Kidney tubule cell (primary cell): ENCODE measurements around the gene CMYA5.

ENCODE experiments used
- DNase-seq: peaks from one replicate; pipeline ENCODE4 v3.0.0-alpha.2; 2018; ENCODE audit warnings: low spot score

The CMYA5 gene

DNA sequence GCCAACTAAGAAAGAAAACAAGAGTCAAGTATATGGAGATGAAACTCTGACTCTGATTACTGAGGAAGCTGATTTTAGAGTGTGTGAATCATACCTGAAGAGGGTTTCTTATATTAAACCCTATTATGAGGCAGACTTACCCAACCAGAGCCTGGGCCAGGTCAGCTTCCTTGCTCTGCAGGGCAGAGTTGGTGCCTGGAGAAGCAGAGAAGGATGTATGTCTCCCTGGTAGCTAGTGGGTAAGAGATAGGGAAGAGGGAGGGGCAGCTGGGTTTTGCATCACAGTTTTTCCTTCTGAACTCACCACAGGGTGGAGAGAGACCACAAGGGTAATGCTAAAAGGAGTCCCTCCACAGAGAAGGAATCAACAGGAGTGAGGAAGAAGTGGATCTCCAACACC lies 104.1 kb downstream of the CMYA5 start:
- DNase-seq, result peak; percentile 59

DNA sequence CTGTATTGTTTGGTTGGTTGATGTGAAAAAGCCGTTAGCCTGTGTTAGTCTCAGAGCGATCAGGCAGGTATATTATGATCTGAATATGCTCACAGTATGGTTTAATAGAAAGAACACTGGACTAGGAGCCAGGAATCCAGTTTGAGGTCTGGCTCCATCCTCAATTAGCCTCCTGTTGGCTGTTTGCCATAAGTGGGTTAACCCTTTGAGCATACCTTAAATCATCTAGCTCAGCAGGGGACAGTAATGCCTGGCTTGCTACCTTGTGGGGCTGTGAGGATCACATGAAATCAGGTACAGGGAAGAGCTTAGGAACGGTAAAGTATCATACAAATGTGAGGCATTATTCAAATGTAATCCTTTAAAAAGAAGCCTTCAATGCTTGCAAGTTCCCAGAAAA lies 104.7 kb downstream of the CMYA5 start:
- DNase-seq, result no peak

DNA sequence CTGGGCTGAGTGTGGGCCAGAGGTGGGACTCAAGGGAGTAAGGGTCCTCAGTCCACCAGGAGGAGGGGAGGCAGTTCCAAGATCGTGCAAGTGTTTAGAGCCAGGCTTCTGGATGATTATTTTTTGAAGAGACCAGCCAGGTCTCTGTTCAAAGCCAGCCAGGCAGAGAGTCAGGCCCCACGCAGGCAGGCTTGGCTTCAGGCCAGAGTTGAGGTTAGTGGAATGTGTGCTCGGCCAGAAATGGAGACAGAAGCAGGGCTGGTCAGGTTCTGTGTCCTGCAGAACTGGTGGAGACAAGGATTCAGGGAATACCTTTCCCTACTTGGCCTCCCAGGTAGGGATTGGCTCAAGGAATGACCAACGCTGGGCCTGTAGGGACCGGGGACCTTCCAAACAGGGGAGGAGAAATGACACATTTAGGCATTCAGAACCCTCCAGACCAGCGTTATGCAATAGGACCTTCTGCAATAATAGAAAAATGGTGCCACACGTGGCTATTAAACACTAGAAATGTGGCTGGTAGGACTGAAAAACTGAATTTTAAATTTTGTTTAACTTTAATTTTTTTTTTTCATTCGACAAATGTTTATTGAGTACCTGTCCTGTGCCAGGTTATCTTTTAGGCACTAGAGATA lies 106.2 kb downstream of the CMYA5 start:
- DNase-seq, result peak; percentile 80

DNA sequence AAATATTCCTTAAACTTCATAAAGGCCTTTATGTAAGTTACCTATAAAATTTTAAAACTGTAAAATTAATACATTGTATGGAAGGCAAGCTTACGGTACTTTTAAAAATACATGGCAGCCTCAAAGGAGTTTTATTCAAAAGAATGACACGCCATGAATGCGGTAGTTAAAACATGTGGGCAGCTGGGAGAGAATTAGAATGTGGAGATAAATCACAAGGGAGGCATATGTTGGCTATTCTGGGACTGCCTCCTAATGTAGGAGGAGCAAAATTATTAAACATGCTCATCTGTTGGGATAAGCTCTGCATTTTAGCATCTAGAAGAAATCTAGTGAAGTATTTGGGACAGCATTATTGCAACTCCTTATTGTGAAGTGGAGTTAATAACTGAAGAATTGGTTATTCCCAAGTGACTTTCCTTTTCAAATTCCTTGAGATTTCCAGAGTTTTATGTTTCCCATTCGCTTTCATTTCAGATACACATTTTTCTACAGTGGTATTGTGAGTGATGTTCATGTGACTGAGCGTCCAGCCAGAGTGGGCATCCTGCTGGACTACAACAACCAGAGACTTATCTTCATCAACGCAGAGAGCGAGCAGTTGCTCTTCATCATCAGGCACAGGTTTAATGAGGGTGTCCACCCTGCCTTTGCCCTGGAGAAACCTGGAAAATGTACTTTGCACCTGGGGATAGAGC lies 109.4 kb downstream of the CMYA5 start:
- DNase-seq, result no peak

DNA sequence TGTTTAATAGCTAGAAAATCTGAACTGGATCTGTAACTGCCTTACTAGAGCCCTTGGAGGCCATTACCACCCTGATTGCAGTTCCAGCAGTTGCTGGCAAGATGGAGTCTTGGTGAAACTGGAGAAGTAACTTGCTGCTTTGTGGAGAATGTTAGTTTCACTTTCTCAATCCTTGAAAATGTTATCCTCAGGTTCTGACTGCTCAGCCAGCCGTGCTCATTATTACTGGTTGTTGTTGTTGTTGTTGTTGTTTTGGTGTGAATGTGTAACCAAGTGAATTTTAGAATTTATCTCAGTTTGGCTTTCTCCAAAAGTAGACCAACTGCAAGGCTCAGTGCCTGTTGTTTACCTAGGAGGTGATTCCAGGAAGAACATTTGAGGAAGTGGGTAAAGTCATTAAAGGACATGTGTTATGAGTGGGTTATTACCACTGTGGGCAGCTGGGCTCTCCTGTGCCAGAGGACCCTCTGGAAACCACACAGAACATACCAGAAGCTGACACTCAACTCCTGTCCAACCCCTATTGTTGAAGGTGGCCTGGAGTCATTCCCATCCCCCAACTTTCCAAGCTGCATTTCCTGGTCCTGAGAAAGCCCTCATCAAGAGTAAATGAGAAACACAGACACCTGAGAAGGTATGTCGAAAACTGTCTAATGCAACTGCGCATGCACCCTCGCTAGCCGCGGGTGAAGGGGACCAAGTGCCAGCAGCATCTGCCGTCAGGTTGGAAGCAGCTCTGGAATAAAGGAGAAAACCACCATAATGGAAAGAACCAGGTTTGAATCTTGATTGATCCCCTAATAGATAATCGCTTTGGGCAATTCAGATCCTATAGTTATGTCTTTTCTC lies 111.6 kb downstream of the CMYA5 start:
- peak; percentile 30 for DNase-seq

DNA sequence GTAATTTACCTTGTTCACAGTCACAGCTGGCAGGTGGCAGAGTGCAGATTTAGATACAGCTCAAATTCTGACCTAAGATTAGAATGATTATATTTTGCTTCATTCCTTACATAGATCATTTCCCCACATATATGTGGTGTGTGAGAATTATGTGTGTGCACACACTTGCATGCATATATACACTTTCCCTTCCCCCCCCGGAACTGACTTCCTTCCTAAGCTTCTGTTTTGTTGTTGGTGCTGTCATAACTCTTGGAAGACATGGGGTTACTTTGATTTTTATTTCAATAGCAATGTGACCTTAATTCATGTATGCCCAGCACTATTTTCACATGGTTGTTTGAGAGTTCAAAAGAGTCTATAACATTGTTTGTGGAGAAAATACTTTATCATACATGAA lies 112.8 kb downstream of the CMYA5 start:
- DNase-seq, result no peak

DNA sequence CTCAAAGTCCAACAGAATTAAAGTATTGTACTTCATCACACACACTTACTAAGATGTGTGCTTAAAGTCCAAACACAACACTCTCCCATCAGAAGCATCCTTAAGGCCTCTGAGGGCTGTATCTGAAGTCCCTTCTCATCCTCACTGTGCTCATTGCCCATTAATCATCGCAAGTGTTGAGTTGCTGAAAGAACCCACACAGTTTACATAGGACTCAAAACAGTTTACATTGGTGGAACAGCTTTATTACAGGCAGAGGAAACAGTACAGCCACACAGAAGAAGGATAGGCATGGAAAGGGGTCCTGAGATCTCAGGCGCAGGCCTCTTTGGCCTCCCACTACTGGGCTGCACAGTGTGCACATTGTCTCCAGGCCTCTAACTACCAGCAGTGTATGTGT lies 113.4 kb downstream of the CMYA5 start:
- DNase-seq, result no peak

DNA sequence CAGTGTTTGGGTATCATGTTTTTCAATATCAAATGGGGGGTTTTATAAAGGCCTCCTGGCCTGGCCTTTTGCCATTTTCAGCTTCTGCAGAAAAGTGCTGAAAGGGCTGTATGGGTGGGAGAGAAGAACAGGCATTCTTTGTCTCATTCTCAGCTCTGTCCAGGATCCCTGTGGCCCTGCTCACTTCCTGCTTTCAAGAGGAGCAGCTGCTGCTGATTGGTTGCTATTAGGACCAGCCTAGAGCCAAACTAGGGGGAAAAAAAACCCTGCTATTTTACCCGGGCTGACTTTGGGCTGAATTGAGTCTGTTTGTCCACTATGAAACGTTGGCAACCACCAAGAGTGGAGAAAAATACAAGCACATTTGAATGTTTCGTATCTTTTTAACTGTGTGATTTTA lies 117.1 kb downstream of the CMYA5 start:
- no peak for DNase-seq

DNA sequence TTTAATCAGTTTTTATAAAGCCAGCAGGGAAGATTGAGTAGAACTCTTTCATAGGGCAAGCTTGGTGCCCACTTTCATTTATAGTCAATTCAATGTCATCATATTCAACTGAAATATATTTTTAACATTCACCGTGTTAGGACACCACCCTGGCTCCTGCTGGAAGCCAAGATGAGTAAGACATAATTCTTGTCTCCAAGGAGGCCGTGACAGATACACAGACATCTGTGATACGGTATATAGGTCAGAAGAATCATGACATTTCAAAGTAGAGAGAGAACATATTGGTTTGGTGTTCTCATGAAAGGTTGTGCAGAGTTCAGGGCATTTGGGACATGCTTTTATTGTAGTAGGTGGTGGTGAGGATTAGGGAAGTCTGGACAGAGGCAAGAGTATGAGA lies 120.1 kb downstream of the CMYA5 start:
- no peak for DNase-seq

DNA sequence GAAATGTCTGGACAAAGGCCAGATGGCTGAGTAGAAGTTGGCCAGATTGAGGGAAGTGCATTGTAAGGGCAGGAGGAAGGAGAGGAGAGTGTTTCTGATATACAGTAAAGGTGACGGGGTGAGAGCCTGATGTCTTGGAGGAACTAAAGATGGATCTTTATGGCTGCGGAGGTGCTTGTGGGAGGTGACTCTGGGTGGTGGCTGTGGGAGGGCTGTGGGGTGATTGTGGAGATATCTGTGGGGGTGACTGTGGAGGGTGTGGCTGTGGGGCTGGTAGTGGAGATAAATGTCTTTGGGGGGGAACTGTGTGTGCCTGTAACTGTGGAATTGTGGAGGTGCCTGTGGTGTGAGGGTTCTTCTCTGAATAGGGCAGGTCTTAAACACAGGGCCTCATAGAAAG lies 121.4 kb downstream of the CMYA5 start:
- no peak for DNase-seq

DNA sequence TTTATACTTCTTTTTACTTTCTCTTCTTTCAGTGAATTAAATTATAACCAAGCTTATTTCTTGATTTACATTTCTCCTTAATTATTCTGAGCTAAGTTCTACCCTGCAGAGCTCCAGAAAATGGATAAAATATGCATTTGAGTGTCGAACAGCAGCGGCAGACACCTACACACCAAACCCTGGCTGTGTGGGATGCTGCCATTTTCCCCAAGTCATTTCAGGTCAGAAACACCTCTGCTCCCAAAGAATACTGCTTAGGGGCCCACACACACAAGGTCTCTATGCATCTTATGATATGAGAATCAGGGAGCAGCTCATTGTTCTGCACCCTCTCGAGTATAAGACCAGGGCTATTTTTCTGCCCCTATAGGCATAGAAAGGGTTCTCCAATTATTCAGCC lies 122.3 kb downstream of the CMYA5 start:
- no peak for DNase-seq

DNA sequence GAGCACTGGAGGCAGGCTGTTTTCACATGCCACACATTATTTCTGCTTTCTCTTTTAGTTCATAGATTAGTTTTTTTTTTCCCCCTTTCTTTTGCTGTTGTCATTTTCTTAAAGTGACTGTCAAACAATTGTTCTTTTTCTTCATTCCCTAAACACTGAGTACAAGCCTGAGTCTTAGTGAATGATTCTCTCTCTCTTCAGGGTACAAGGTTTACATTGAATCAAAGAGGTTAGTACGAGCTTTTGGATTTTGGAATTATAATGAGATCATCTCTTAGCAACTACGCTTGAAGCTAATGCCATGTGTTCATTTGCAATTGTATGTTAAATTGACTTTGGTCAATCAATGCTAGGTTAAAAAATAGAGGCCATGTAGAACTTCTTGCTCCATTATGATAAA lies 125.1 kb downstream of the CMYA5 start:
- DNase-seq, result no peak

DNA sequence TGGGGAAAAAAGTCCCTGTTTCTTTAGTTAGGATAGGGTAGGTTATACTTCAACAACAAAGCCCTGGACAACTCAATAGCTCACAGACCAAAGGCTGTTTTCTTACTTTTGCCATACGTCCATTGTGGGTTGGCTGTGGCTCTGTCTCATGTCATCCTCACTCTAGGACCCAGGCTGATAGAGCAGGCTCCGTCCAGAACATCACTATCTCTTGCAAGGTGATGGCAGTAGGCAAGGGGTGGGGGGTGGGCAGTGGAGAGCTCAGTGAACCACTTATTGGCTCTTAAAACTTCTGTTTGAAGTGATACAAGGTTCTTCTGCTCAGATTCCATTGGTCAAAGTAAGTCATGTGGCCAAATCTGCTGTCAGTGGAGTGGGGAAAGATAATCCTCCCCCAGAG lies 126.4 kb downstream of the CMYA5 start:
- DNase-seq, result no peak

DNA sequence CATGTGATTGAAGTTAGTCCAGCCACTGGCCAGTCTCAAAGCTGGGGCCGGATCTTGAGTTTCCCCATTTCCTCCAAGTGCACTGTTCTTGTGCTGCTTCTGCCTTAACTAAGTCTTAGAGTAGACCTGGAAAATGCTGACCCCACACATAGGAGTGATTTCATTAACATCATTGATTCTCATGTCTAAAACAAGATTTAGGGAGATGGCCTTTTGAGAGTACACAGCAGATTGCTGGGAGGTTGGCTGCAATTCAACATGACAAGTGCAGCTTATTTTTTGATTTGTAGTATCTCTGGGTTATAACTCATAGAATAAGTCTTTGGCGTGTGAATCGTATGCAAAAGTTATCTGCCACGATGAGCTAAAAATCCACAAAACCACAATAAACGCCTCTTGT lies 131.0 kb downstream of the CMYA5 start:
- no peak for DNase-seq

DNA sequence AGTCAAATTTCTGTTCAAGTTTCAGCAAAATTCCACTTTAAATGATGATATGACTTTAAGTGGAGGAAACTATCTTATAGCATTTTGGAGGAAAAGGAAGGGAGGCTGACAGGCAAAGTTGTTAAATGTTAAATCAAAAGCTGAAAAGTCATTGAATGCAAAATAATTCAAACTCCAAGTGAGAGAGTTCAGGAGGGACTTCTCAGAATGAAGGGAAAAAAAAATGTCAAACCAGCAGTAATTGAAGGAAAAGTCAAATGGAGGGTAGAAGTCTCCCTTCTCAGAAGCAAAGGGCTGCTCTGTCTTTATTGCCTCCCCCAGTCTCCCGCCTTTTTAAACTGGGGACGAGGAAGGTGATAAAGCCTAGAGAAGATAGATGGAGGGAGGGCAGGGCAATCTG lies 134.8 kb downstream of the CMYA5 start:
- no peak for DNase-seq

DNA sequence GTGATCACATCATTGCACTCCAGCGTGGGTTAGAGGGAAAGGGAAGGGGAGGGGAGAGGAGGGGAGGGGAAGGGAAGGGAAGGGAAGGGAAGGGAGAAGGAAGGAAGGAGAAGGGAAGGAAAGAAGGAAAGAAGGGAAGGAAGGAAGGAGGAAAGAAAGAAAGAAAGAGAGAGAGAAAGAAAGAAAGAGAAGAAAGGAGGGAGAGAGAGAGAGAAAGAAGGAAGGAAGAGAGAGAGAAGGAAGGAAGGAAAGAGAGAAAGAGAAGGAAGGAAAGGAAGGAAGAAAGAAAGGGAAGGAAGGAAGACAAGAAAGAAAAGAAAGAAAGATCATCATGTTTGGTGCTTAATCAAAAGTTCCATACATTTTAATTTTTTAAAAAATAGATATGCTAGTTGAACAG lies 136.2 kb downstream of the CMYA5 start:
- DNase-seq, result no peak

DNA sequence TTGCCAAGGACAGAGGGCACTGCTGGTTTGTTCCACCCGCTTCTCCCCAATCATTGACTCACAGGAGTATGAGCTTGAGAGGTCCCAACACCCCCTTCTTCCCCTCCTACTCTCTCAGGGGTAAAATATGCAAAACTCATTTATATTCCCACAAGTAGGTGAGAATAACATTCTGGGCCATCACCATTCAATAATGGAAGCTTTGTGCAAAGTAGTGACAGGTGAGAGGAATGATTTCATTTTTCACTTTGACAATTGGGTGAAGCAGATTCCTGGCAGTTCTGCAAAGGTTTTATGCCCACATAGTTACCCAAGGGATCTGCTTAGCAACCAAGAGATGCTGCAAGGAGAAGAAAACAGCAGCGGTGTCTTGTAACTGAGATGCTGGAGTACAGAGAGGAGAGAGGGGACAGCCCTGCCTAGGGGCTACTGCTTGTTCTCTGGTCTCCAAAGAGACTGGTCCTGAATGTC lies 137.6 kb downstream of the CMYA5 start:
- no peak for DNase-seq

DNA sequence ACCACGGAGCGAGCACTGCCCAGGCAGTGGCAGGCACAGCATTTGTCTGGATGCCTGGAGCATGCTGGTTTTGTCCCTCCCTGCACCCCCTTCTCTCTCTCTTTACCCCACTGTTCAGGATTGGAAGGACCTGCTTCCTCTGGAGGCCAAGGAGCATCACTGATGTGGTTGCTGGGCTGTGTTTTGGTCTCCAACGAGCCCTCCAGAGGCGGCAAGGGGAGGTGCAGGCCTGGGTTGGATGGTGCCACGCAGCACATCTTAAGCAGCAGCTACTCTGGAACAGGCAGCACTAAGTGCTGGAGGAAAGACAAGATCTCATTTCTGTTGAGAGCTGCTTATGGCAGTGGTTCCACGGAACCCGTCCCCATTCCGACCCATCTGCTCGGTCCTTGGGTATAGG lies 139.6 kb downstream of the CMYA5 start:
- DNase-seq, result no peak

DNA sequence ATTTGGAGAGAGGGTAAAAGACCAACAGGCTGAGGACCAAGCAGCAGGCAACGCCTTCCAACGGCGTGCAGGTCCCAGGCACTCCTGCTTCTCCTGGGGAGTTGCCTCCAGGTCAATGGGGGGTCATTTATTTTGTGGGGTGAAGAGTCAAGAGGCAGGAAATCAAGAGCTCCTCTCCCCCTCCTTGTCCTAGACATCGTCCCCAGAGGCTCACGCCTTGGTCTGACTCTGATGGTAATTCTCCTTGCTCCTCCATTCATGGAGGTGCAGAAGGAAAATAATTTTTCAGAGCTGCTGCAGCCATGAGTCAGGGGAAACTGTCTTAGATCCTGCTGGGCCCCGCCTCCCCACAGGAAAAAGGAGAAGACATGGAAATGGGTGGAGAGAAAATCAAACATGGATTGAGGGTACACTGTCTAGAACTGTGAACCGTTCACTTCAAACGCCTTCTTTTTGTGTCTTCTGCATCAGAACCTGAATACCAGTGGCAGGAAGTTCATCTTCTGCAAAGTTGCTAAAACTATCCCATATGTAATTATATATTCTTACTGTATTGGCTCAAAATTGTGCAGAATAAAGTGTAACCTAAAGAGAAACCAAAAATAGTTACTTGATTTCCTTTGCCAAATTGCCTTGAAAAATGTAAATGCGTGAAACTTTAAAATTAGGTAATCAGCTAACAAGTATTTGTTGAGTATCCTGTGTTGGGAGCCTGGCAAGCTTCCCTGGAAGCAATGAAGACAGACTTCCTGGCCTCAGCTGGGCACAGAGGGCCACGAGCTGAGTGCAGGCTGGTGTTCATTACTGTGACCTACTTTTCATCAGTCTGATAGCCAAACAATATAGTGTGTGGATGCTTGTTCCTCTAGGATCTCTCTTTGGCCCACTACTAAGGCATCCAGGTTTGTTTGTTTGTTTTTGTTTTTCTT lies 142.0 kb downstream of the CMYA5 start:
- DNase-seq, result no peak

DNA sequence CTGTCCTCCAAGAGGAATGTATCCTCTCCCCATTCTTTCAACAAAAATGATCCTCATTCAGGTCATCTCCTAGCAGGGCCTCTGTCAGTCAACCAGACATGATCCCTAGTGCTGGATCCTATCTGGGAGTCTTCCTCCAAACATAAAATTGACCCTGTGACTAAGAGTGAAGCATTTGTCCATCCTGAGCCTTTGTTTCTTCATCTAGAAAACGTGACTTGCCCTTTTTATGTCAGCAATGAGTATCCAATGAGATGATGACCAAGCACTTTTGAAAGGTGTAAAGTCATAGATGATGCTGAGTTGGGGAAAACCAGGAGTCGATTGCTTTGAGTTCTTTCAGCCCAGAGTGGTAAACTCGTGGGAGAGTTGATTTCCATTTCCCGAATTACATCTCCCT lies 143.3 kb downstream of the CMYA5 start:
- no peak for DNase-seq

DNA sequence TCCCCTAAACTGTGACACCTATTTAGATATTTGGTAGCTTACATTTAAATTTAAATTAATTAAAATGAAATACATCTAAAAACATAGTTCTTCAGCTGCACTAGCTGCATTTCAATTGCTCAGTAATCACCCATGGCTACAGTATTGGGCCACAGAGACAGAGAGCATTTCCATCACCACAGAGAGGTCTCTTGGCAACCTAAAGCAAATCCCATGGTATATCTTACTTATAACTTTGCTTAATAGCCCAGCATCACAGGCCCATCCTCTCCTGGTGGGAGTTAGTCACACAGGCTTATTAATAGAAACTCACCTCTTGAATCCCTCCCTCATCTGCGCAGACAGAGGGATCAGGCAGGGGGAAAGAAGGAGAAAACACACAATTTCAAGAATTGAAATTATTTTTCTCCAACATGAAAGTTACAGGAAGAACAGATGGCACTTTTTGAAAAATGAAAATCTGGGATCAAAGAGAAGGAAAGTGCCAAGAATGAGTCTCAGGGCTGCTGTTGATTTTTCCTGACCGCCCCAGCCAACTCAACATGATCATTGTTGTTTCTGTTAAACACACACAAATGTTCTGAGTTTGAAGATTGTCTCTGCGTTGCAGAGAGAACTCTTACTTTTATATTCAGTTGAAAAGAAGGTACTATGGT lies 144.6 kb downstream of the CMYA5 start:
- DNase-seq, result no peak
